HG03108 (cell line): ENCODE data around the gene ELK4.

ENCODE experiments used
- ATAC-seq: cut with Tn5 transposase; IDR thresholded peaks from one replicate; pipeline ENCODE4 v1.9.1; 2021; ENCODE audit warnings: moderate library complexity; ENCODE audit not compliant: unreplicated experiment

The ELK4 gene

DNA sequence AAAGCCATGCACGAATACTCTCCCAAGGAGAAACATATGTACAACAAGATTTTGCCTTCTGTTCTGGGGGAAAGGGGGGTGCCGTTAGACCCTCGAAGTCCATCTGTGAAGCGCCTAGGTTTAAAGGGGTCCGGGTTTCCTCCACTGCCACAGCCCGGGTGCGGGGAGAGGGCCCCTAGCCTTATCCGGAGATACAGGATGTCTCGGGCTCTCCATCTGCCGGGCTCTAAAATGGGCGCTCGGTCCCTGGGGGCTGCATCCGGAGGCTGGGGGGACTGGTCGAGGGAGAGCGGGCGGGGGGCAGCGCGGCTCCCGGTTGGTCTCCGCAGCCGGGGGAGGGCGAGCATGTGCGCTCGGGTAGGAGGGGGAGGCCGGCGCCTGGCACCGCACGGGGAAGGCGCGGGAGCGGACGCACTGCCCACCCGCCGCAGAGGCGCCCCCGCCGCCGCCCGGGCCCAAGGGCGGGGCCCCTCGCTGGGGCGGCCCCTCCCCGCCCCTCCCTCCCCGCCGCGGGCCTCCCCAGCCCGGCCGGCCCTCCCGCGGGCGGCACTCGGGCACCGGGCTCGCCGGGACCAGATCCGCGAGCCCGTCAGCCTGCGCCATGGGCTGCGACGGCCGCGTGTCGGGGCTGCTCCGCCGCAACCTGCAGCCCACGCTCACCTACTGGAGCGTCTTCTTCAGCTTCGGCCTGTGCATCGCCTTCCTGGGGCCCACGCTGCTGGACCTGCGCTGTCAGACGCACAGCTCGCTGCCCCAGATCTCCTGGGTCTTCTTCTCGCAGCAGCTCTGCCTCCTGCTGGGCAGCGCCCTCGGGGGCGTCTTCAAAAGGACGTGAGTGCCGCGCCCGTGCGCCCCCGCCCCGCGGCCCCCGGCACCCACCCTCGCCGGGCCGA is 63.1 kb downstream of the ELK4 start:
- ATAC-seq: no peak

DNA sequence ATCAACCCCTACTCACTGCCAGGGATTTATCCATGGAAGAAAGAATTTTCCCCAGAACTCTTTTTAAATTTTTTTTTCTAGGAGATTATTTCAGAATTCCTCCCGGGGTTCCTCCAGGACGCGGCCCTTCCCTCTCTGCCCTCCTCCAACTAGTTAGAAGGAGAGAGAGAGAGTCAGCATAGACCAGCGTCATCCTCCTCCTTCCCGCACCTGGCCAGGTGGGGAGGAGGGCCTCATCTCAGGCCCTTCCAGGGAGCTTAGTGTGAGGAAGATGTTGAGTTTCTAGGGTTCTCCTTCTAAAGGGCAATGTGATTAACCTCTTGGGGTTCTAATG is 63.7 kb downstream of the ELK4 start:
- no peak for ATAC-seq

DNA sequence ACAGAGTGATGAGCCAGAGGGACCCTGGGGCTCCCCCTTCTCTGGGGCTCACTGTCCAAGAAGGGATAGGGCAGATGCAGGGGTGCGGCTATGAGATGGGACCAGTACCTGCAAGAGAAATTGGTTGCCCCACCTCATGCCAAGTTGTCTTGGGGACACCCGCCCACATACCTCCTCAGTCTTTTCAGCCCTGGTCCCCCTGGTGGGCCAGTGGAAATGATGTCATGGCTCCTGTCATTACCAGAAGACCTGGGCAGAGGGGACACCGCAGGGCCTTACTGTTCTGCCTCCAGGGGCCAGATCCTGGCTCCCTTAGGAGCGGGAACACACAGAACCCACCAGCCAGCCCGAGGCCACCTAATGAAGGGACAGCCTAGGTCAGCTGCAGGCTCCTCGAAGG is 64.1 kb downstream of the ELK4 start:
- ATAC-seq: no peak

DNA sequence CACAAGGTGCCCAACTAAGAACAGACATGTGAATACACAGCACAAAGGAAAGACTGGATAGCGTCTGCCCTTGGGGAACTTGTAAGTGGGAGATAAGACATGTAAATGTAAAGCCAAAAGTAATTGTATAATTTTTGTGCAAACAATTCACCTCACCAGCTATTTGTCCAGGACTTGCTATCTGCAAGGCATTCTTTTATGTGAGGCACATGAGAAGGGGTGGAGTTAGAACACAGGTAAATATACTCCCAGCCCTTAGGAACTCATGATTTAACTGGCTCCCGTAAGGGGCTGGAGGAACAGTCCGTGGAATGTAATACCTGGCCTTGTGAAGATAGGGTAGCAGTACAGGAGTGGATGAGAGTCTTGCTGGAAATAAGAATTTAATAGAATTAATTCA is 66.0 kb downstream of the ELK4 start:
- no peak for ATAC-seq

DNA sequence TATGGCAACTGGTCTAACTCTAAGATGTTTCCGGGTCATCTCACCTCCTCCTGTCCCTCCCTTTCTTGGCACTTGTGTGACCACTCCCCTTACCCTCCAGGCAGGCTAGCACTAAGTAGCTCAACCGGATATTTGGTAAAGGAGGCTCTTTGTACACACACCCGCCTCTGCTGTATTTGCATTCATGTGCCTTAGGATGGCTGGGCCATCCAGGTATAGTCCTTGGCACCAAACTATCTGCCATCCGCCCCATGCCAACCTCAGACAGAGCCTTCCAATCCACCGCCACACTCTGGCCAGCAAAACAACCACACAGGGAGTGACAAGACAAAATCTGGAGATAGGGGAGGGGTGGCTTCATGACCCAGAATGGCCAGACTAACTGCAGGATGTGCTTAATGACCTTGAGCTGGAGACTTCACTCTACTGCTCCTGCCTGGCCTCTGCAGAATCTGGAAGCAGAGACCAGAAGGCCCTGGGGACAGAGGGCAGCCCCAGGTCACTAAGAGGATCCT is 67.8 kb downstream of the ELK4 start:
- no peak for ATAC-seq

DNA sequence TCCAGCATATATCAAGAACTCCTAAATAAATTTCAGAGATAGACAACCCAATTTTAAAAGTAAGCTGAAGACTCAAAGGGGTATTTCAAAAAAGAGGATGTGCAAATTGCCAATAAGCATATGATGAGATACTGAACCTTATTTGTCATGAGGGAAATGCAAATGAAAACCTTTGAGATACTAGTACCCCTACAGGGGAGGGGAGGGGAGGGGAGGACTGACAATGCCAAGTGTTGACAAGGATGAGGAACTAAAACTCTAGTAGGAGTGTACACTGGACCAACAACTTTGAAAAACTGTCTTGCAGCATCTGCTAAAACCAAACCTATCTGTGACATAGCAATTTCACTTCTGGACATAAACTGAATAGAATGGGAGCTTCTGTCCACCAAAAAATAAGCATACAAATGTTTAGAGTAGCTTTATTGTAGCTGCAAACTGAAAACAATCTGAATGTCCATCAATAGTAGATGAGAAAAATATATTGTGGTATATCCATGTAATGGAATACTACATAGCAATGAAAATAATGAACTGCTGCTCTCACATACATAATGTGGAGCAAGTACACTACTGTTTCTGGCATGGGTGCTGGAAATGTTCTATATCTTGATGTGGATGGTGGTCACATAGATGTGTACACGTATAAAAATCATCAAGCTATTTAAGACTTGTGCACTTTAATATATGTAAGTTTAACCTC is 70.2 kb downstream of the ELK4 start:
- no peak for ATAC-seq
